CD14-positive monocyte (primary cell): Measurements from ENCODE around the gene TPCN1. TPM values are rescaled to one million over a fixed set of nuclear protein-coding genes. Genes with fewer than 3 reads are reported as not detected.

ENCODE experiments used
- DNase-seq, 3 donors: peaks; one replicate each; pipeline ENCODE4 v3.0.0-alpha.2; 2011 to 2022
- H2AFZ ChIP-seq: 2 replicates; pipeline ENCODE4 v1.6.0; 2012; ENCODE audit warnings: mild to moderate bottlenecking, low read depth, low read length, inconsistent platforms; ENCODE audit not compliant: insufficient read depth, poor library complexity, severe bottlenecking
- H3K27ac ChIP-seq, 2 donors: 1 replicate in 1 of 2; 2 replicates in 1 of 2; pipeline ENCODE4 v1.5.1; 2012 to 2013; ENCODE audit warnings: low read length in 2 of 2, control low read depth in 1 of 2, inconsistent platforms in 1 of 2, low read depth in 1 of 2, mild to moderate bottlenecking in 1 of 2
- H3K27me3 ChIP-seq, 2 donors: one replicate each; pipeline versions ENCODE4 v1.6.0 to v1.6.1; 2011 to 2013; ENCODE audit warnings: low read length in 2 of 2; ENCODE audit not compliant: control insufficient read depth in 2 of 2, insufficient read depth in 2 of 2
- H3K36me3 ChIP-seq, 2 donors: replicated peaks in 1 of 2; 1 replicate in 1 of 2; 2 replicates in 1 of 2; pipeline versions ENCODE4 v1.5.1 to v1.6.1; 2012 to 2013; ENCODE audit warnings: low read length in 2 of 2, control low read depth in 1 of 2, inconsistent platforms in 1 of 2, mild to moderate bottlenecking in 1 of 2; ENCODE audit not compliant: insufficient read depth in 2 of 2, control insufficient read depth in 1 of 2
- H3K4me1 ChIP-seq, 2 donors: 1 replicate in 1 of 2; 2 replicates in 1 of 2; pipeline versions ENCODE4 v1.5.1 to v1.6.1; 2012 to 2013; ENCODE audit warnings: low read length in 2 of 2, control low read depth in 1 of 2, inconsistent platforms in 1 of 2, mild to moderate bottlenecking in 1 of 2, moderate library complexity in 1 of 2; ENCODE audit not compliant: insufficient read depth in 2 of 2, control insufficient read depth in 1 of 2
- H3K4me2 ChIP-seq: replicated peaks from 2 replicates; pipeline ENCODE3; 2012; ENCODE audit warnings: low read length, moderate library complexity, mild to moderate bottlenecking; ENCODE audit not compliant: poor library complexity, severe bottlenecking; ENCODE audit errors: extremely low read depth
- H3K4me3 ChIP-seq, 3 experiments: fragments of 200-600 bp in 1 of 3; sonication (generic) in 1 of 3; replicated peaks in 1 of 3; 1 replicate in 2 of 3; 2 replicates in 1 of 3; pipeline ENCODE4 v1.5.1; 2011 to 2013; ENCODE audit warnings: low read length in 3 of 3, mild to moderate bottlenecking in 3 of 3, control low read depth in 2 of 3, low read depth in 2 of 3, inconsistent platforms in 1 of 3, moderate library complexity in 1 of 3
- H3K79me2 ChIP-seq: 2 replicates; pipeline ENCODE4 v1.6.0; 2012; ENCODE audit warnings: mild to moderate bottlenecking, control low read depth, inconsistent platforms, low read length, moderate library complexity; ENCODE audit not compliant: insufficient read depth
- H3K9ac ChIP-seq: 2 replicates; pipeline ENCODE4 v1.6.0; 2017; ENCODE audit warnings: low read length, mild to moderate bottlenecking; ENCODE audit not compliant: insufficient read depth, poor library complexity, severe bottlenecking
- H3K9me3 ChIP-seq, 2 donors: replicated peaks in 1 of 2; 1 replicate in 1 of 2; 2 replicates in 1 of 2; pipeline versions ENCODE4 v1.5.1 to v1.6.1; 2012 to 2013; ENCODE audit warnings: low read length in 2 of 2, control low read depth in 1 of 2; ENCODE audit not compliant: control insufficient read depth in 1 of 2, insufficient read depth in 1 of 2
- H4K20me1 ChIP-seq: 2 replicates; pipeline ENCODE4 v1.6.0; 2012; ENCODE audit warnings: mild to moderate bottlenecking, low read length, control low read depth, moderate library complexity; ENCODE audit not compliant: insufficient read depth
- H3K27ac Mint-ChIP-seq, 7 donors: one replicate each; pipeline ENCODE4 v1.8.0; 2020; ENCODE audit warnings: mild to moderate bottlenecking in 7 of 7, mixed read lengths in 7 of 7, moderate library complexity in 6 of 7, inconsistent platforms in 2 of 7
- H3K27me3 Mint-ChIP-seq, 3 donors: one replicate each; pipeline ENCODE4 v1.8.0; 2021 to 2022; ENCODE audit warnings: low read depth in 3 of 3, mild to moderate bottlenecking in 3 of 3, mixed read lengths in 3 of 3, moderate library complexity in 3 of 3, inconsistent platforms in 1 of 3
- H3K36me3 Mint-ChIP-seq, 2 donors: one replicate each; pipeline ENCODE4 v1.8.0; 2020; ENCODE audit warnings: mixed read lengths in 2 of 2, inconsistent platforms in 1 of 2, mild to moderate bottlenecking in 1 of 2
- H3K4me1 Mint-ChIP-seq: one replicate; pipeline ENCODE4 v1.8.0; 2020; ENCODE audit warnings: mild to moderate bottlenecking, mixed read lengths
- H3K4me3 Mint-ChIP-seq, 2 donors: one replicate each; pipeline ENCODE4 v1.8.0; 2020; ENCODE audit warnings: mild to moderate bottlenecking in 2 of 2, mixed read lengths in 2 of 2, moderate library complexity in 1 of 2
- H3K9me3 Mint-ChIP-seq, 7 donors: one replicate each; pipeline ENCODE4 v1.8.0; 2020 to 2022; ENCODE audit warnings: mixed read lengths in 7 of 7, mild to moderate bottlenecking in 6 of 7, moderate library complexity in 6 of 7, inconsistent platforms in 2 of 7
- WGBS: methylation state at CpG from one replicate; pipeline ENCODE4 v1.1.5; 2013; ENCODE audit warnings: missing lambda C conversion rate; ENCODE audit not compliant: insufficient coverage; 5-methylcytosine and 5-hydroxymethylcytosine counted together
- intact Hi-C, 2 donors: fragments of 100-400 bp; cut with micrococcal nuclease; formaldehyde crosslinking; loops; one replicate each; pipeline versions ENCODE4 v1.15.0 to v1.15.1; 2023
- polyA plus RNA-seq, 3 donors: library from polyadenylated mRNA; depleted of rRNA in 1 of 3; unstranded in 2 of 3; stranded (reverse) in 1 of 3; fragments of 300-500 nt in 2 of 3; fragments of >200 nt in 1 of 3; fragmentation: Illumina TruSeq in 2 of 3; gene quantifications; 1 replicate in 2 of 3; 2 replicates in 1 of 3; pipeline ENCODE4 v1.2.3, GENCODE V29; 2012 to 2021
- TF ChIP-seq, protein P1 (sequence below): fragments of 200-600 bp; IDR thresholded peaks from one replicate; pipeline ENCODE4 v1.8.0; 2022; ENCODE audit warnings: antibody characterized with exemption, mild to moderate bottlenecking

Gene TPCN1
- polyA plus RNA-seq, 3 donors: 20.4 to 110 (median 34.9) TPM

DNA sequence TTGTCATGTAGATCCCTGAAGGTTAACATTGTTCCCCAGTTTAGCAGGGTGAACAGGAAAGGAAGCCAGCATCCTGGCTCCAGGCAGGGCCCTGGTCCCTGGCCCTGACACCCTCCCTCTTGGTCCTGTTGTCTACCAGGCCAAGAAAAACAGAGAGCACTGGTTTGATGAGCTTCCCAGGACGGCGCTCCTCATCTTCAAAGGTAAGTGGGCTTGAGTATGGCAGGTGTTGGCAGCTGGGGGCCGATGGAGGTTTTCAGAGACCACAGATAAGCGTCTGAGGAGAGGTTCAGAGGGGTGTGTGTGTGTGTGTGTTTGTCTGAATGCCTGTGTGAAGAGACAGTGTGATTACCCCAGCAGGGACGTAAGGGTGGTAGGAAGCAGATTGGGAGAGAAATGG, 57.4 kb downstream of the TPCN1 start:
- TF ChIP-seq, protein P1, sequence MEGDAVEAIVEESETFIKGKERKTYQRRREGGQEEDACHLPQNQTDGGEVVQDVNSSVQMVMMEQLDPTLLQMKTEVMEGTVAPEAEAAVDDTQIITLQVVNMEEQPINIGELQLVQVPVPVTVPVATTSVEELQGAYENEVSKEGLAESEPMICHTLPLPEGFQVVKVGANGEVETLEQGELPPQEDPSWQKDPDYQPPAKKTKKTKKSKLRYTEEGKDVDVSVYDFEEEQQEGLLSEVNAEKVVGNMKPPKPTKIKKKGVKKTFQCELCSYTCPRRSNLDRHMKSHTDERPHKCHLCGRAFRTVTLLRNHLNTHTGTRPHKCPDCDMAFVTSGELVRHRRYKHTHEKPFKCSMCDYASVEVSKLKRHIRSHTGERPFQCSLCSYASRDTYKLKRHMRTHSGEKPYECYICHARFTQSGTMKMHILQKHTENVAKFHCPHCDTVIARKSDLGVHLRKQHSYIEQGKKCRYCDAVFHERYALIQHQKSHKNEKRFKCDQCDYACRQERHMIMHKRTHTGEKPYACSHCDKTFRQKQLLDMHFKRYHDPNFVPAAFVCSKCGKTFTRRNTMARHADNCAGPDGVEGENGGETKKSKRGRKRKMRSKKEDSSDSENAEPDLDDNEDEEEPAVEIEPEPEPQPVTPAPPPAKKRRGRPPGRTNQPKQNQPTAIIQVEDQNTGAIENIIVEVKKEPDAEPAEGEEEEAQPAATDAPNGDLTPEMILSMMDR: no peak
- peaks cover 69 to 94% of the 10 kb centered on the region in 2 donors for H3K36me3 Mint-ChIP-seq
- H3K27ac ChIP-seq: no peak overlapping the region
- no peaks in the 10 kb centered on the region for H3K79me2 ChIP-seq
- H3K27me3 Mint-ChIP-seq: peaks cover 0 to 1% (median 0%) of the 10 kb centered on the region in 3 donors
- peaks cover 4% of the 10 kb centered on the region for H3K4me1 Mint-ChIP-seq
- H4K20me1 ChIP-seq: no peaks in the 10 kb centered on the region
- intact Hi-C loops: loop anchor here in 1 of 2 donors (10.0 kb wide), 1 partner anchor 84 kb away; no protein-coding TSS in a partner anchor
- peaks cover 82 to 93% of the 10 kb centered on the region in 2 donors for H3K36me3 ChIP-seq
- H3K9ac ChIP-seq: no peak overlapping the region
- no peaks in the 10 kb centered on the region for H3K27me3 ChIP-seq
- WGBS: 89% methylated on average over 2 of the region's 5 CpGs
- H3K4me2 ChIP-seq: no peak overlapping the region
- peak overlapping the region in 2 of 7 donors; percentile 69 to 85 for H3K27ac Mint-ChIP-seq
- H2AFZ ChIP-seq: no peak overlapping the region
- no peaks in the 10 kb centered on the region for H3K4me1 ChIP-seq
- no peaks in the 10 kb centered on the region for H3K9me3 ChIP-seq
- H3K4me3 ChIP-seq: no peak overlapping the region
- DNase-seq: no peak
- H3K4me3 Mint-ChIP-seq: no peak overlapping the region
- H3K9me3 Mint-ChIP-seq: no peaks in the 10 kb centered on the region

DNA sequence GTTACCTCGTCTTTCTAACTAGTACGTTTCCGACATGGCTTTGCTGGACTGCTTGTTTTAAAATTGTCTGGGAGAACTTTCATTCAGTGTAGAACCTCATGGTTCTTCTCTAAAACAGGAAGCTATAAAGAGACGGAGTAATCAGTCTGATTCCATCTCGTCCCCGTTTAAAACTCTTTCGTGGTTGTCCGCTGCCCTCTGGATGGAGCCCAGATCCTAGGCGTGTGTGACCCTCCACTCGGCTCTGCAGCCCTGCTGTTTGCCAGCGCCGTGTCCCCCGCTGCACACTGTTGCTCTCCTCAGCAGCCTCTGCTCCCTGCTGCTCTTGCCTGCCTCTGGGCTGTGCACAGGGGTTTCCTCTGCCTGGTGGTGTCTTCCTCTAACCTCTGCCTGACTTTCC, 63.5 kb downstream of the TPCN1 start:
- intact Hi-C loops: no loop called here
- Histone ChIP-seq H3K27ac (no peak overlapping the region), H3K4me1 (no peaks in the 10 kb centered on the region), H3K9ac (no peak overlapping the region), H3K27me3 (no peaks in the 10 kb centered on the region), H2AFZ (no peak overlapping the region), H3K9me3 (no peaks in the 10 kb centered on the region), H4K20me1 (no peaks in the 10 kb centered on the region), H3K79me2 (no peaks in the 10 kb centered on the region), H3K36me3 (peaks cover 90 to 96% of the 10 kb centered on the region in 2 donors), H3K4me3 (no peak overlapping the region), H3K4me2 (no peak overlapping the region)
- TF ChIP-seq, protein P1: no peak
- WGBS: 81% methylated on average over 13 of the region's 13 CpGs
- no peak for DNase-seq
- H3K9me3 Mint-ChIP-seq: no peaks in the 10 kb centered on the region
- no peak overlapping the region for H3K4me3 Mint-ChIP-seq
- no peaks in the 10 kb centered on the region for H3K27me3 Mint-ChIP-seq
- H3K27ac Mint-ChIP-seq: peak overlapping the region in 2 of 7 donors; percentile 6 to 37
- peaks cover 67 to 96% of the 10 kb centered on the region in 2 donors for H3K36me3 Mint-ChIP-seq
- no peaks in the 10 kb centered on the region for H3K4me1 Mint-ChIP-seq
